Astrocyte (in vitro differentiated cells and primary cell): ENCODE measurements around the gene ADD3. TPM values are rescaled to one million over a fixed set of nuclear protein-coding genes. Genes with fewer than 3 reads are reported as not detected.

Experiments
- DNase-seq: peaks from one replicate; pipeline ENCODE4 v3.0.0-alpha.2; 2010; ENCODE audit warnings: low read depth
- FAIRE-seq: peaks from 2 replicates; lab custom pipeline; 2011; peaks lifted over from hg19 to GRCh38; lab: Jason Lieb, UNC
- H2AFZ ChIP-seq: 2 replicates; pipeline ENCODE4 v1.6.0; 2012; ENCODE audit warnings: low read depth, low read length, inconsistent platforms
- H3K27ac ChIP-seq: 2 replicates; pipeline ENCODE4 v1.5.1; 2011; ENCODE audit warnings: low read depth, low read length, inconsistent platforms
- H3K27me3 ChIP-seq: 2 replicates; pipeline ENCODE4 v1.6.0; 2011; ENCODE audit warnings: low read length, inconsistent platforms; ENCODE audit not compliant: insufficient read depth
- H3K36me3 ChIP-seq: 2 replicates; pipeline ENCODE4 v1.5.1; 2011; ENCODE audit warnings: low read length, inconsistent platforms; ENCODE audit not compliant: insufficient read depth
- H3K4me1 ChIP-seq: 2 replicates; pipeline ENCODE4 v1.5.1; 2011; ENCODE audit warnings: low read length, inconsistent platforms; ENCODE audit not compliant: insufficient read depth
- H3K4me2 ChIP-seq: 2 replicates; pipeline ENCODE4 v1.6.0; 2012; ENCODE audit warnings: low read length, inconsistent platforms
- H3K4me3 ChIP-seq: 2 replicates; pipeline ENCODE4 v1.5.1; 2011; ENCODE audit warnings: low read depth, mild to moderate bottlenecking, low read length, inconsistent platforms; ENCODE audit not compliant: insufficient read depth
- H3K79me2 ChIP-seq: 2 replicates; pipeline ENCODE4 v1.6.0; 2012; ENCODE audit warnings: mild to moderate bottlenecking, low read length, inconsistent platforms; ENCODE audit not compliant: insufficient read depth
- H3K9ac ChIP-seq: 2 replicates; pipeline ENCODE4 v1.6.0; 2012; ENCODE audit warnings: mild to moderate bottlenecking, low read length, inconsistent platforms
- H3K9me3 ChIP-seq: 2 replicates; pipeline ENCODE4 v1.5.1; 2012; ENCODE audit warnings: low read depth, mild to moderate bottlenecking, low read length, inconsistent platforms; ENCODE audit not compliant: insufficient read depth
- H4K20me1 ChIP-seq: 2 replicates; pipeline ENCODE4 v1.6.0; 2012; ENCODE audit warnings: low read length, inconsistent platforms; ENCODE audit not compliant: insufficient read depth
- H3K27ac Mint-ChIP-seq: one replicate; pipeline ENCODE4 v1.8.0; 2021; ENCODE audit warnings: mild to moderate bottlenecking, mixed read lengths; ENCODE audit not compliant: unreplicated experiment
- H3K27me3 Mint-ChIP-seq: one replicate; pipeline ENCODE4 v1.8.0; 2021; ENCODE audit warnings: low read depth, mixed read lengths; ENCODE audit not compliant: unreplicated experiment
- H3K36me3 Mint-ChIP-seq: one replicate; pipeline ENCODE4 v1.8.0; 2021; ENCODE audit warnings: low read depth, mixed read lengths; ENCODE audit not compliant: unreplicated experiment
- H3K4me1 Mint-ChIP-seq: one replicate; pipeline ENCODE4 v1.8.0; 2021; ENCODE audit warnings: low read depth, mixed read lengths; ENCODE audit not compliant: unreplicated experiment
- H3K4me3 Mint-ChIP-seq: one replicate; pipeline ENCODE4 v1.8.0; 2021; ENCODE audit warnings: mild to moderate bottlenecking, moderate library complexity, mixed read lengths; ENCODE audit not compliant: unreplicated experiment
- H3K9me3 Mint-ChIP-seq: one replicate; pipeline ENCODE4 v1.8.0; 2021; ENCODE audit warnings: mild to moderate bottlenecking, mixed read lengths; ENCODE audit not compliant: unreplicated experiment
- EZH2 ChIP-seq: IDR thresholded peaks from 2 replicates; pipeline ENCODE4 v1.6.1; 2012; ENCODE audit warnings: mild to moderate bottlenecking, low read length, inconsistent platforms; ENCODE audit not compliant: insufficient read depth
- total RNA-seq: library from RNA; stranded (reverse); gene quantifications from 2 replicates; pipeline ENCODE4 v1.2.1, GENCODE V29; 2021
- TF ChIP-seq, protein P1 (sequence below): IDR thresholded peaks from 2 replicates; pipeline ENCODE4 v1.5.1; 2011; ENCODE audit warnings: low read depth, mild to moderate bottlenecking, inconsistent platforms, low read length, moderate library complexity; ENCODE audit not compliant: insufficient read depth

ADD3 gene
- total RNA-seq, 1 donor from 2014 or later, result 127 TPM

DNA sequence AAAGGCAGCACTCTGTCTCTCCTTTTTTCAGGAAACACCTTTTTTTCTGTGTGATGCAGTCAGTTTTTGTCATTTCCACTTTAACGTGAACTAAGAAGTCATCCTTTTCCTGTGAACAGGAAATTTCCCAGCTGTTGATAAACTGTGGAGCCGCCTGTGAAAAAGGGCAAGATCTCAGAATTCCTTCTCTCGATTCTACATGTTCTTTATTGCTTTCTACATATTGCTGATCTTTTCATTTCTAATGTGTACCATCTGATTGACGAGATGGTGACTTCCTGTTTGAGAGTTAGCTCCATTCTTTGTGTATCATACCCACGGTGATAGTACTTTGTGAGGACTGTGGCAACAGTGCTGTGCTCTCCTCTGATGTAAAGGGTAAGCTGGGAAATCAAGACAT, 50.4 kb downstream of the ADD3 start:
- Mint-ChIP-seq H3K4me3 (peak overlapping the region; percentile 7), H3K27me3 (no peaks in the 10 kb centered on the region), H3K4me1 (peaks cover 63% of the 10 kb centered on the region), H3K36me3 (no peaks in the 10 kb centered on the region), H3K9me3 (no peaks in the 10 kb centered on the region), H3K27ac (peak overlapping the region; percentile 64)
- no peaks in the 10 kb centered on the region for H3K9me3 ChIP-seq
- no peak for DNase-seq
- no peak overlapping the region for H3K27ac ChIP-seq
- H3K4me1 ChIP-seq, result peaks cover 17% of the 10 kb centered on the region
- peaks cover 19% of the 10 kb centered on the region for H4K20me1 ChIP-seq
- TF ChIP-seq, protein P1, sequence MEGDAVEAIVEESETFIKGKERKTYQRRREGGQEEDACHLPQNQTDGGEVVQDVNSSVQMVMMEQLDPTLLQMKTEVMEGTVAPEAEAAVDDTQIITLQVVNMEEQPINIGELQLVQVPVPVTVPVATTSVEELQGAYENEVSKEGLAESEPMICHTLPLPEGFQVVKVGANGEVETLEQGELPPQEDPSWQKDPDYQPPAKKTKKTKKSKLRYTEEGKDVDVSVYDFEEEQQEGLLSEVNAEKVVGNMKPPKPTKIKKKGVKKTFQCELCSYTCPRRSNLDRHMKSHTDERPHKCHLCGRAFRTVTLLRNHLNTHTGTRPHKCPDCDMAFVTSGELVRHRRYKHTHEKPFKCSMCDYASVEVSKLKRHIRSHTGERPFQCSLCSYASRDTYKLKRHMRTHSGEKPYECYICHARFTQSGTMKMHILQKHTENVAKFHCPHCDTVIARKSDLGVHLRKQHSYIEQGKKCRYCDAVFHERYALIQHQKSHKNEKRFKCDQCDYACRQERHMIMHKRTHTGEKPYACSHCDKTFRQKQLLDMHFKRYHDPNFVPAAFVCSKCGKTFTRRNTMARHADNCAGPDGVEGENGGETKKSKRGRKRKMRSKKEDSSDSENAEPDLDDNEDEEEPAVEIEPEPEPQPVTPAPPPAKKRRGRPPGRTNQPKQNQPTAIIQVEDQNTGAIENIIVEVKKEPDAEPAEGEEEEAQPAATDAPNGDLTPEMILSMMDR, result no peak
- no peak for TF ChIP-seq EZH2
- no peak overlapping the region for H2AFZ ChIP-seq
- FAIRE-seq, result peak; percentile 49
- H3K27me3 ChIP-seq, result no peaks in the 10 kb centered on the region
- peaks cover 62% of the 10 kb centered on the region for H3K79me2 ChIP-seq
- H3K9ac ChIP-seq, result no peak overlapping the region
- no peak overlapping the region for H3K4me3 ChIP-seq
- no peaks in the 10 kb centered on the region for H3K36me3 ChIP-seq
- no peak overlapping the region for H3K4me2 ChIP-seq

DNA sequence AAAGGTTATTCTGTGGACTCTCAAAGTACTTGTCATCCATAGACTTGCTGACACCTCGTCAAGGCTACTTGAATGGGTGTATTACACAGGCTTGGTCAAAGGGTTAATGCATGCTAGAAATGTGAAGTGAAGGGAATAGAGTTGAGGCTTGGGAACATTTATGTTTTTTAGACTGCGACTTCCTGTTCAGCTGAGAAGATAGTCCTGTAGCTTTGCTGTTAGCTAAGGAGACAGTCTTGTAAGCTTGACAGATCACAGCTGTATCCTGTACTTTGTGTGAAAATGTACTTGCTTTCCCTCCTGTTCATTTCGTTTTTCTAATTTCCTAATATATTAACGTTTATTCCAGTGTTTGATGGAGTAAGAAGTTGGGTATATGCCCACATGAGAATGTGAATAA, 52.1 kb downstream of the ADD3 start:
- no peak overlapping the region for H3K4me3 Mint-ChIP-seq
- peaks cover 54% of the 10 kb centered on the region for H3K4me1 Mint-ChIP-seq
- no peak for FAIRE-seq

GRCh38 chr10:110061687-110062086, 53.9 kb downstream of the ADD3 start:
- no peak overlapping the region for H3K4me2 ChIP-seq
- H3K9me3 Mint-ChIP-seq, result no peaks in the 10 kb centered on the region
- FAIRE-seq (no peak), DNase-seq (no peak)
- peaks cover 41% of the 10 kb centered on the region for H3K4me1 Mint-ChIP-seq
- H3K27ac Mint-ChIP-seq, result peak overlapping the region; percentile 55
- H3K27me3 Mint-ChIP-seq, result no peaks in the 10 kb centered on the region
- H3K4me1 ChIP-seq, result peaks cover 9% of the 10 kb centered on the region
- H3K9me3 ChIP-seq, result no peaks in the 10 kb centered on the region
- no peak for TF ChIP-seq EZH2
- TF ChIP-seq, protein P1, result no peak
- no peak overlapping the region for H3K4me3 Mint-ChIP-seq
- no peak overlapping the region for H2AFZ ChIP-seq
- H3K4me3 ChIP-seq, result no peak overlapping the region
- no peak overlapping the region for H3K27ac ChIP-seq
- no peak overlapping the region for H3K9ac ChIP-seq
- no peaks in the 10 kb centered on the region for H3K36me3 ChIP-seq
- H3K79me2 ChIP-seq, result peaks cover 50% of the 10 kb centered on the region
- peaks cover 21% of the 10 kb centered on the region for H4K20me1 ChIP-seq
- H3K36me3 Mint-ChIP-seq, result no peaks in the 10 kb centered on the region
- no peaks in the 10 kb centered on the region for H3K27me3 ChIP-seq

More for the DNA sequence above, 52.1 kb downstream of the ADD3 start:
- Mint-ChIP-seq H3K36me3 (no peaks in the 10 kb centered on the region), H3K9me3 (no peaks in the 10 kb centered on the region), H3K27me3 (no peaks in the 10 kb centered on the region), H3K27ac (no peak overlapping the region)
- Histone ChIP-seq H3K9ac (no peak overlapping the region), H3K27ac (no peak overlapping the region), H4K20me1 (peaks cover 19% of the 10 kb centered on the region), H3K9me3 (no peaks in the 10 kb centered on the region), H3K27me3 (no peaks in the 10 kb centered on the region), H2AFZ (no peak overlapping the region), H3K36me3 (no peaks in the 10 kb centered on the region), H3K4me2 (no peak overlapping the region), H3K4me3 (no peak overlapping the region), H3K79me2 (peaks cover 60% of the 10 kb centered on the region), H3K4me1 (peaks cover 17% of the 10 kb centered on the region)
- TF ChIP-seq, protein P1, result no peak
- no peak for TF ChIP-seq EZH2
- DNase-seq, result no peak
